Activated CD8-positive, alpha-beta memory T cell treated with anti-CD3 and anti-CD28 coated beads, Interleukin-2, amount 50 U/mL, for 1 hour (primary cell): ENCODE measurements around the gene ARID1B.

Experiments
- DNase-seq: peaks from one replicate; pipeline ENCODE4 v3.0.0-alpha.2; 2020; ENCODE audit errors: extremely low read depth

Gene ARID1B

DNA sequence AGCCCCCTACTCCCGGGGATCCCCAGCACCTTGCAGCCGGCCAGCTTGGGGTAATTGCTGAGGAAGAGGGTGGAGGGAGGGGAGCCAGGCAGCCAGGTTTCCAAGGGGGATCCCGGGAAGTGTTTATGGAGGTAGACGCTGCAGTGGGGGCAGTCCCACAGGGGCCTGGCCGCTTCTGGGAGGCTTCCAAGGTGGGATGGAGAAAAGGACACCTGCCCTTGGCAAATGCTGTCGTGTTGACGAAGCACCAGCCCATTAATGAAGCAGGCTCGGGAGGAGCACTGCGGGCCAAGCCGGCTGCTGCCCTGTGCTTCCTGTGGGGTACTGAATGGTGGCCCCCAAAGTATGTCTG lies 463.8 kb downstream of the ARID1B start:
- no peak for DNase-seq

DNA sequence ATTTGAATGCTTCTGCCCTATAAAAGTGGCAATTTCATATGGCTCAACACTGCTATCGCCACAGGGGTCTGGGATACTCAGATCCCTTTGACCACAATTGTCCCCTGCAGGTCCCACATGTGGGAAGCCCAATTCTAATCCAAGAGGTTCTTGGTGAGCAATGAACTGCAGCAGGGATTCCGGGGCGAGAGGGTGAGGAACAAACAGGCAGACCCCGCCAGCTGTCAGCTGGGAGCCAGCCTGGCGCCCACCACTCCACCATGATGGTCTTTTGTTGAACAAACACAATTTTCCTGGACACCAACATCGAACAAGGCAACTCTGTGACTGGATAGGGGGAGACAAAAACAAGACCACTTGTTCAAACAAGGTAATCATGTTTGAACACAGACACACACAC lies 465.6 kb downstream of the ARID1B start:
- DNase-seq, result no peak

DNA sequence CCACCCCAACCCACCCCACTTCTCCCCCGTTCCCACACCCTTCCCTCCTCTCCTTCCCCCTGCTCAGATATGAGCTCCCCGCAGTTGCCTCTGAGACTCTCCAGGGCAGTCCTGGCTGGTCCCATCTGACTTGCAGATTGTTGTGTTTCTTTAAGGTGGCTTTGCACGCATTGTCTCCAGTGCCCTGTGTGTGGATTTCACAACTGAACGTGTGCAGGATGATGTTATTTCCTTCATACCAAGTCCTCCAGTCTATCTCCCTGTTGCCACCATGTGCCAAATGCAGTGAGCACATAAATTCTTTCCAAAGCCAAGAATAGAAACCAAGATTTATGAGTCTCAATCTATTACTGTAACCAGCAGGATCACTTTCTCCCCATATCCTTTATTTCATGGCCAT lies 467.0 kb downstream of the ARID1B start:
- no peak for DNase-seq

DNA sequence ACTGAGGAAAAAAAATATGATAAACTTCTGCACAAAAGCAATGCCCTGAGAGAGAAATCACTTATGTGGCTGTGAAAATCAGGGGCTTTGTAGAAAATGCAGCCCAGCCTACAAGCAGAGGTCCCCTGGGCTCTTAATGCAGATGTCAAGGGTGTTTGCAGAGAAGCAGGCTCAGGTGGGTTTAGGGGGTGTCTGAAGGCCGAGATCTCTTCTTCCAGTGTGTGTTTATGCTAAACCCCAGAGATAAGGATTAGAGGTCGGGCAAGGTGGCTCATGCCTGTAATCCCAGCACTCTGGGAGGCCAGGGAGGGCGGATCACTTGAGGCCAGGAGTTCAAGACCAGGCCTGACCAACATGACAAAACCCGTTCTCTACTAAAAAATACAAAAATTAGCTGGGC lies 467.6 kb downstream of the ARID1B start:
- DNase-seq, result no peak

DNA sequence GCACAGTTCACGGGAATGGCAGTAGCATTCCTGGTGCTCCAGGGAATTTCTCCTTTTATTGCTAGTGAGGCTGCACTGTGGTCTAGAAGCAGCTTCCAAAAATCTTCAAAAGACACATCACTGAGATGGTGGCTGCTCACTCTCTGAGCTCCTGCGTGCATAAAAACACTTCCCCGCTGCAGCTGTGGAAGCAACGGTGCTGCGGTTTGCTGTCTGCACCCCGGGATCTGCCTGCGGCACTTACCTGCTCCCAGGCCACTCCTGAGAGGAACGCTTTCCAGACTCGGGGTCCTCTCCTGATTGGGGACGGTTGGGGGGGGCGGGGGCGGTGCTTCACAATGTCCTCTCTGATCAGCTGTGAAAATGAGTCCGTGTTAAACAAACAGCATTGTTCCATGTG lies 468.3 kb downstream of the ARID1B start:
- DNase-seq, result no peak

DNA sequence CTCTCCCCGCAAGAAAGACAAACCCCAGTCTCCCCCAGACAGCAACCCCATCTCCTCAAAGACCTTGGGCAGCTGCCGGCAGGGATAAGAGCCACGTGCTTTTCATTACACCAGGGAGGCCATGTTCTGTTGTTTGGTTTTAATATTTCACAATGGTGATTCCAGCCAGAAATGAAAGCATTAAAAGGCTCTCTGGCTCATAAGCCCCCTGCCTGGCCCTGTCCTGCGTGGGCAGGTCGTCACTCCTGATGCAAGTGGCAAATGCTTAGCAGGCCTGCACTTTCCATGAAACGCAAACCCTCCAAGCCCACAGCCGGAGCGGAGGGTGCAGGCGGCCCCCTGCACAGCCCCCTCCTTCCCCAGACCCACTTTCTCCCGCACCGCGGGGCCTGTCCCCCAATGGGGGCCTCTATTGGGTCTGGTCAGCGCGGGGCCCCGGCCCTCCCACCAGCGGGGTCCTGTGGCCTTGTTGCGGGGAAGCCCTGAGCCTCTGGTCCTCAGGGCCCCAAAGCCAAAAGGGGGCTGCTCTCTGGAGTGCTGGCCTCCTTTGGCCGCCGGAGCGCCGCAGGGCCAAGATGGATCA lies 469.0 kb downstream of the ARID1B start:
- no peak for DNase-seq

DNA sequence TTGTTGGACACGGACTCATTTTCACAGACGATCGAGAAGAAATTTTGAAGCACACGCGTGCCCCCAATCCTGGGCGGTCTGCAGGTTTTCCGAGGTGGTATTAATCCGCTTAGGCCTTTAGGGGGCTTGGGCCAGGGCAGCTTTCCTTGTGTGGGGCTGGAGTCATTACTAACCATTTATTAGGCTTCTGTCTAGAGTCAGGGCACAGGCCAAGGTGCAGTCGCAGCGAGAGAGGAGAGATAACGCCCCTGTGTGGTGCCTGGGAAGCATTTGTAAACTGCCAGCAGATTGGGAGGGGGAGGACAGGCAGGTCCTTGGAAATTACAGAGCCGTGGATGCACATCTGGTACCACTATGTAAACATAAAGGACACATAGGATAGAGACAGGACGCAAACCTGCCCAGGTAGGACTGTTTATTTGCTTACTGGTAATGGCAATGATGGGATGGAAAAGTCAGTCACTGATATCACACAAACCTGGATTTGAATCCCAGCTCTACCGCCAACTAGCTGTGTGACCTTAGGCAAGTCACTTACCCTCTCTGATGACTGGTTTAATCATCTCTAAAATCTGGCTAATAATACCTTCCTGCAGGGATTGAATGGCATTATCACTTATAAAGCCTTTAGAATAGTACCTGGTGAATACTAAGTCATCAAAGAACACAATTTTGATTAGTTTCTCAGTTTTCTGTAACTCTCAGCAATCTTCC lies 469.8 kb downstream of the ARID1B start:
- no peak for DNase-seq

DNA sequence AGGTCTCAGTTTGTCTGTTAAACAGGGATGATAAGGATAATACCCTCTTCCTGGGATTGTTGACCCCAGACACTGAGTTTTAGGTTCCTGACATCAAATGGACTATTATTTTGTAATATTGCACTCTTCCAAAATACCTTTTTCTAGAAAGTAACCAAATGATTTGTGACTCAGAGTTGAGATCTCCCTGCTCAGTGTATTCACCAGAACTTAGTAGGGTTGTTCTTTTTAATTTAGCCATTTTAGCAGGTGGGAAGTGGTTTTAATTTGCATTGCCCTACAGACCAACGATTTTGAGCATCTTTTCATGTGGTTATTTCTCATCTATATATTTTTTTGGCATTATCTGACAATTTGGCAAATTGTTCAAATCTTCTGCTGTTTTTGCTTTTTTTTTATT lies 471.1 kb downstream of the ARID1B start:
- DNase-seq, result no peak

DNA sequence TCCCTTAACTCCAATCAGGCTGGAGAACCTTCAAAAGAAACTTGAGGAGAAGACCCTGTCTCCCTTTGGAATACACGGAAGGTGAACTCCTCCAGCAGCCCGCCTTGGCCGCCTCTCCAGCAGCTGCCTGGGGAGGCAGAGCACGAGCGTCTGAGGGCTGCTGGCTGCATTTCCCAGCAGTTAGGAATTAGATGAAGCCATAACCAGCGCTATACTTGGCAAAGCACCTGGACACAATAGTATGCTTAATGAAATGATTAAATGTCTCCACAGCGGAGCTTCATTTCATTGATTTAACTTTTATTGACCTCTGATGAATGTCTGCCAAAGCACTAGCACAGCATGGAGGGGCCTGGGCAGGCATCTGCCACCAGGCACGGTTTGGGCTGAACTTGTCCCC lies 472.6 kb downstream of the ARID1B start:
- DNase-seq, result no peak

DNA sequence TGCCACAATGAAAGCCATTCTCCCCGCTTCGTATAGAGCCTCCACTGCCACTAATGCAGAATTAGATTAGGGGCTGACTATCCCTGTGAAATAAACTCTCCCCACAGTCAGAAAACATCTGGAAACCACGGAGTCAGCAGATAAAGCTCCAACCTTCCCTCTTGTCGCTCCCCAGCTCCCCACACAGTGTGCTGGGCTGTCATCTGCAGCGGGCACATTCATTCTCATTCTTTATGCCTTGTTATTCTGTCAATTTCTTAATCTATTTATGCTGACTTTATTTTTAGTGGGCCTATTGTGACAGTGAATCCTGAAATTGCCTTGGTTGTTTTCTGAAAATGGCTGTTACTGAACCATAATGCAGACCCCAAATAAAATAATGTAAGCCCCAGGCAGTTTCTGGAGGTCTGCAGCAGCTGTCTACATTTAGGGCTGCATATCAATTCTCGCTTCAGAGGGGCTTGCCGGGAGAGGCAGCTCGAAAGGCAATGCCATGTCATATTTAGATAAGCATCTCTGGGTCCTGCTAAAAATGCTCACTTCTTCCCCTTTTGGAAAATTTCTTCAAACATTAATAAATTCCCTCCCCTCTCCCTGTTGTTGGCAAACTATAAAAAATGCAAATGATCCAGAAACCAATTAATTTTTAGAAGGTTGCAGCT lies 474.5 kb downstream of the ARID1B start:
- DNase-seq, result no peak

DNA sequence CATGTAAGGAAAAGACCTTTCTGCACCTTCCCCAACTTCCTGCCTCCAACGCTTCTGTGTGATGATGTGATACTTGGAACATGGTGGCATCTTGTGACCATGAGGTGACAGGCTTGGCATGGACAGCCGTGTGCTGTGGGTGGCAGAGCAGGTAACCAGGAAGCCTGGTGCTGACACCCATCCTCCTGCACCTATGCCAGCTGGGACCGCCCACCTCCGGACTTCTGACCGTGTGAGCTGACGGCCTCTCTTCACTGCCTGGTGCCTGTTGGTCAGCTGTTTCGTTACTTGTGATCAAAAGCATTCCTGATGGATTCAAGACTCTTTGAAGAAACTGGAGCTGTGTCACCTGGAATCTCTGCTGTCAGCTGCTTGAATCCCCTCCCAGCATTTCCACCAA lies 475.8 kb downstream of the ARID1B start:
- DNase-seq, result no peak

DNA sequence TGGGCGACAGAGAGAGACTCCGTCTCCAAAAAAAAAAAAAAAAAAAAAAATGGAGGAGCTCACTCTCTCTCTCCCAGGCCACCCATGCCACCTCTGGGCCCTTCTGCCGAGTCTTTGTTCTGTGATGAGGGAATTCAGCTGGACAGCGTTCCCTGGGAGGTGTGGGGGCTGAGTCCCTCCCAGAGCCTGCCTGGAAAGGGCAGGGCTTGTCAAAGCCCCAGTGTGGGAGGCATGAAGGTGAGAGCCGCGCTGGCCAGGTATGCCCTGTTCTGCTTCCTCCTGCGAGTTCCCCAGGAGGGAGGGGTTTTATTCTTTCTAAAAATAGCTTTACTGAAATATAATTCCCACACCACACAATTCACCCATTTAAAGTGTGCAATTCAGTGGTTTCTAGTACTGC lies 476.5 kb downstream of the ARID1B start:
- no peak for DNase-seq

DNA sequence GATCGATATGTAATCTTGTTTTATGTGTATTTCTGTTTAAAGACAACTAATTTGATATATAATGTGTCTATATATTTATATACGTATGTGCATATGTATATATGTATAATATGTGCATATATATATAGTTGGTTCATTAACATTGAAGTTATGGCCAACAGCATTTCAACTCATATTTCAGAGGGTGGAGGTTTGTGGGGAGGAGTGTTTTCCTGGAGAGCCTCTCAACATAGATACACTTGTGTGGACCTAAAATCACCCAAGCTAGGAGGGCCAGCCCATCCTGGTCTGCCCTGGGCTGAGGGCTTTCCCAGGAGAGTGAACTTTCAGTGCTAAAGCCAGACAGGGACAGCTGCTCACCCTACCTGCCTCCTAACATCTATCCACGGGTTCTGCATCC lies 477.4 kb downstream of the ARID1B start:
- no peak for DNase-seq

DNA sequence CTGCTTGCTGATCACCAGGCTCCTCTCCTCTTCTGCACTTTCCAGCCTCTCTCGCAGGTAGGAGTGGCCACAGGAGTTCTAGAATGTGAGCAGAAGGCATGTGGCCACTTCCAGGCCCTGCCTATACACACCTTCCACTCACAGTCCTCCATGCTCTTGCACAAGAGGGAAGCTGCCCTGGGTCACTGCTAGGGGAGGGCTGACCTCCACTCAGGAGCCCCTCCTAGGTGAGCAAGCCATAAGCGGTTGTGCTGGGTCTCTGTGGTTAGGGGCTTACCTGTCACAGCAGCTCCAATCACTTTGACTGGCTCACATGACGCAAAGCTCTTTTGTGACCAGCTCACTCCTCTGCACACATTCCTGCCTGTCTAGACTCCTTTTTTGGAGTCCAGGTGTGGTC lies 477.9 kb downstream of the ARID1B start:
- no peak for DNase-seq

DNA sequence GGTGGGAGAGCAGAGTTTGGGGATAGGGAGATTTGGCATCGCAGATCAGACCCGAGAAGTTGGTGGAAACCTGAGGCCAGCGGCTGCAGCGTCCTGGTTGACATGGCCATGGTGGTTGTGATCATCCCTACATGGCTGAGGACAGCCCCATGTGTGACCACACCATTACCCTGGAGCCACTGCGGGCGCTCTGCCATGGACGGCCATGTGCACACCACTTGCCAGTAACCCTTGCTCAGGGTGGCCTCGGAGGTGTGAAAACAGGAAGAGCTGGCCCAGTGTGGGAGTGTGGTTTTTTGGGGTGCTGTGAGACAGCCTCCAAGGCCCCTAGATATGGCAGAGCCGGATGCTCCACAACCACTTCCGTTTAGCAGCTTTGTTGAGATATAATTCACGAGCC lies 481.7 kb downstream of the ARID1B start:
- no peak for DNase-seq

DNA sequence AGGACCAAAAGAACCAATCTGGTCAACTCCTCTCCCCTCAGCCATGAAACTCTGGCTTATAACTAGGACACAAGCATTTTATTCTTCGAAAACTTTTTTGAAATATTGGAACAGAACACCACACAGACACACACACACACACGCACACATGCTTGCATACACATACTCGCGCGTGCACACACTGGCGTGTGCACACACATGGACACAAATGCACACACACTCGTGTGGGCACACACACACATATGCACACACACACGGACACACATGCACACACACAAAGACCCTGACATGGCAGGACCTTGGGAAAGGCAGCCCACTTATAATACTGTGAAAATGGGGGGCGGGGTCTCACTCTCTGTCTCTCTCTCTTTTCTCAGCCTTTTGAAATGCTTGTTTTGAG lies 482.3 kb downstream of the ARID1B start:
- DNase-seq, result no peak
